ENCODE measurements around the gene DHX32. TPM values are rescaled to one million over a fixed set of nuclear protein-coding genes. Genes with fewer than 3 reads are reported as not detected.
"Not testable (repeated sequence)": the region's sequence is repeated elsewhere in the genome, so short reads cannot be mapped to it uniquely, and the experiment has no call there.

DHX32 gene
- total RNA-seq: 27.4 TPM

- intact Hi-C loops (cut with DNase I): no loop called here
- DNase-seq (ENCODE audit: low spot score in 2 of 2): no peak
- Histone ChIP-seq H3K4me3 (no peak within 1 kb of the TSS), H3K4me1 (no peaks in the 10 kb centered on the region), H3K27ac (no peak within 1 kb of the TSS), H3K27me3 (no peaks in the 10 kb centered on the region), H3K9me3 (peaks cover 0 to 3% of the 10 kb centered on the region in 2 donors), H3K36me3 (peaks cover 0 to 12% of the 10 kb centered on the region in 2 donors)
- TF ChIP-seq CTCF (IDR thresholded peaks at IDR 0.05): no peak
Observed at GRCh38 chr10:125881192-125881591, at the start of gene DHX32. DHX32 (minus strand) TSS chr10:125881292; CDS start chr10:125880824, 468 bp downstream.

- Histone ChIP-seq H3K27me3 (no peaks in the 10 kb centered on the region), H3K4me1 (no peaks in the 10 kb centered on the region), H3K27ac (no peak overlapping the region), H3K9me3 (no peaks in the 10 kb centered on the region), H3K4me3 (no peak overlapping the region), H3K36me3 (no peaks in the 10 kb centered on the region)
- DNase-seq (ENCODE audit: low spot score in 2 of 2): no peak
- no peak for TF ChIP-seq CTCF (IDR thresholded peaks at IDR 0.05)
- intact Hi-C loops (cut with DNase I): no loop called here
Observed at GRCh38 chr10:125929618-125930017, 48.5 kb upstream of the DHX32 start.

GRCh38 chr10:125928928-125929585 lies 48.0 kb upstream of the DHX32 start:
- Histone ChIP-seq H3K9me3 (no peaks in the 10 kb centered on the region), H3K27me3 (no peaks in the 10 kb centered on the region), H3K4me1 (no peaks in the 10 kb centered on the region), H3K4me3 (no peak overlapping the region), H3K27ac (no peak overlapping the region), H3K36me3 (no peaks in the 10 kb centered on the region)
- no peak for DNase-seq (ENCODE audit: low spot score in 2 of 2)
- intact Hi-C loops (cut with DNase I): no loop called here
- TF ChIP-seq CTCF (IDR thresholded peaks at IDR 0.05): no peak

- H3K4me3 ChIP-seq; H3K27me3 ChIP-seq; H3K27ac ChIP-seq; H3K9me3 ChIP-seq; DNase-seq (ENCODE audit: low spot score in 2 of 2); H3K4me1 ChIP-seq; intact Hi-C loops (cut with DNase I); H3K36me3 ChIP-seq: not testable (repeated sequence)
Observed at GRCh38 chr10:125927265-125927664, 46.2 kb upstream of the DHX32 start.

GRCh38 chr10:125926247-125926646 lies 45.2 kb upstream of the DHX32 start:
- no peak overlapping the region for H3K4me3 ChIP-seq
- H3K27ac ChIP-seq: no peak overlapping the region
- no peaks in the 10 kb centered on the region for H3K36me3 ChIP-seq
- DNase-seq (ENCODE audit: low spot score in 2 of 2): no peak
- no peak for TF ChIP-seq CTCF (IDR thresholded peaks at IDR 0.05)
- H3K27me3 ChIP-seq: no peaks in the 10 kb centered on the region
- H3K4me1 ChIP-seq: no peaks in the 10 kb centered on the region
- intact Hi-C loops (cut with DNase I): no loop called here
- H3K9me3 ChIP-seq: no peaks in the 10 kb centered on the region

GRCh38 chr10:125925262-125925834 lies 44.3 kb upstream of the DHX32 start:
- H3K4me1 ChIP-seq: no peaks in the 10 kb centered on the region
- no peak for TF ChIP-seq CTCF (IDR thresholded peaks at IDR 0.05)
- H3K27ac ChIP-seq: no peak overlapping the region
- H3K36me3 ChIP-seq: no peaks in the 10 kb centered on the region
- intact Hi-C loops (cut with DNase I): no loop called here
- no peak for DNase-seq (ENCODE audit: low spot score in 2 of 2)
- no peak overlapping the region for H3K4me3 ChIP-seq
- H3K27me3 ChIP-seq: no peaks in the 10 kb centered on the region
- no peaks in the 10 kb centered on the region for H3K9me3 ChIP-seq

- H3K27ac ChIP-seq; H3K36me3 ChIP-seq; H3K27me3 ChIP-seq; H3K4me3 ChIP-seq; H3K4me1 ChIP-seq; intact Hi-C loops (cut with DNase I); DNase-seq (ENCODE audit: low spot score in 2 of 2); H3K9me3 ChIP-seq: not testable (repeated sequence)
Observed at GRCh38 chr10:125921643-125922306, 40.7 kb upstream of the DHX32 start.

- H3K4me1 ChIP-seq; H3K36me3 ChIP-seq; DNase-seq (ENCODE audit: low spot score in 2 of 2); intact Hi-C loops (cut with DNase I); H3K27ac ChIP-seq; H3K27me3 ChIP-seq; H3K4me3 ChIP-seq; H3K9me3 ChIP-seq: not testable (repeated sequence)
Observed at GRCh38 chr10:125917704-125918361, 36.7 kb upstream of the DHX32 start.

Measured in ascending aorta (tissue), 2 donors.